DND-41 (cell line): ENCODE results near the gene HKDC1.

Source experiments
- ATAC-seq: fragments of 200-7000 bp; cut with Tn5 transposase; 3 replicates; pipeline ENCODE4 v1.9.1; 2021; ENCODE audit warnings: low read depth; ENCODE audit not compliant: insufficient read depth
- DNase-seq: peaks from one replicate; pipeline ENCODE4 v3.0.0-alpha.2; 2020
- H2AFZ ChIP-seq: 2 replicates; pipeline ENCODE4 v1.6.0; 2012; ENCODE audit warnings: low read depth, low read length
- H3K27ac ChIP-seq: 2 replicates; pipeline ENCODE4 v1.5.1; 2012; ENCODE audit warnings: low read length, inconsistent platforms
- H3K27me3 ChIP-seq: fragments of 200-600 bp; sonication (generic); 2 replicates; pipeline ENCODE4 v1.6.0; 2012; ENCODE audit warnings: low read length, mild to moderate bottlenecking, inconsistent platforms; ENCODE audit not compliant: insufficient read depth, poor library complexity
- H3K36me3 ChIP-seq: 2 replicates; pipeline ENCODE4 v1.5.1; 2012; ENCODE audit warnings: low read length, inconsistent platforms; ENCODE audit not compliant: insufficient read depth
- H3K4me1 ChIP-seq: 2 replicates; pipeline ENCODE4 v1.5.1; 2012; ENCODE audit warnings: mild to moderate bottlenecking, low read length; ENCODE audit not compliant: insufficient read depth
- H3K4me2 ChIP-seq: 2 replicates; pipeline ENCODE4 v1.6.0; 2012; ENCODE audit warnings: mild to moderate bottlenecking, moderate library complexity, low read length, inconsistent platforms; ENCODE audit not compliant: insufficient read depth
- H3K4me3 ChIP-seq, 2 experiments: fragments of 200-600 bp in 1 of 2; shearing (Covaris generic) in 1 of 2; 2 replicates each; pipeline ENCODE4 v1.5.1; 2012 to 2016; ENCODE audit warnings: inconsistent platforms in 2 of 2, low read length in 2 of 2, mild to moderate bottlenecking in 2 of 2, low read depth in 1 of 2, moderate library complexity in 1 of 2
- H3K79me2 ChIP-seq: 2 replicates; pipeline ENCODE4 v1.6.0; 2012; ENCODE audit warnings: low read length, inconsistent platforms; ENCODE audit not compliant: insufficient read depth
- H3K9ac ChIP-seq: 2 replicates; pipeline ENCODE4 v1.6.0; 2012; ENCODE audit warnings: low read depth, mild to moderate bottlenecking, inconsistent platforms, low read length, moderate library complexity
- H3K9me3 ChIP-seq: 2 replicates; pipeline ENCODE4 v1.5.1; 2012; ENCODE audit warnings: low read length, moderate library complexity, mild to moderate bottlenecking, inconsistent platforms; ENCODE audit not compliant: insufficient read depth, severe bottlenecking
- H4K20me1 ChIP-seq: 2 replicates; pipeline ENCODE4 v1.6.0; 2012; ENCODE audit warnings: low read length; ENCODE audit not compliant: insufficient read depth
- CTCF ChIP-seq: IDR thresholded peaks from 2 replicates; pipeline ENCODE4 v1.5.1; 2012; ENCODE audit warnings: borderline replicate concordance, low read length, moderate library complexity, mild to moderate bottlenecking; ENCODE audit not compliant: poor library complexity, severe bottlenecking; ENCODE audit errors: extremely low read depth
- EZH2 ChIP-seq: IDR thresholded peaks from 3 replicates; pipeline ENCODE4 v1.6.1; 2012; ENCODE audit warnings: borderline replicate concordance, low read depth, mild to moderate bottlenecking, moderate library complexity, low read length, inconsistent platforms; ENCODE audit not compliant: severe bottlenecking

HKDC1 gene

GRCh38 chr10:69262292-69262751 lies 42.2 kb downstream of the HKDC1 start:
- Histone ChIP-seq H3K4me3 (no peak overlapping the region), H3K4me2 (no peak overlapping the region), H3K9me3 (no peaks in the 10 kb centered on the region), H2AFZ (no peak overlapping the region), H3K79me2 (no peaks in the 10 kb centered on the region), H4K20me1 (no peaks in the 10 kb centered on the region), H3K36me3 (no peaks in the 10 kb centered on the region), H3K27ac (no peak overlapping the region), H3K27me3 (peaks cover 25% of the 10 kb centered on the region), H3K9ac (no peak overlapping the region), H3K4me1 (no peaks in the 10 kb centered on the region)
- no peak for TF ChIP-seq EZH2
- TF ChIP-seq CTCF, result no peak
- DNase-seq (no peak), ATAC-seq (no peak)

GRCh38 chr10:69265521-69265920 lies 45.4 kb downstream of the HKDC1 start:
- ATAC-seq (no peak), DNase-seq (no peak)
- H3K4me2 ChIP-seq, result no peak overlapping the region
- no peak overlapping the region for H2AFZ ChIP-seq
- H3K36me3 ChIP-seq, result no peaks in the 10 kb centered on the region
- no peaks in the 10 kb centered on the region for H3K9me3 ChIP-seq
- peaks cover 20% of the 10 kb centered on the region for H3K27me3 ChIP-seq
- H3K79me2 ChIP-seq, result no peaks in the 10 kb centered on the region
- H3K4me3 ChIP-seq, result no peak overlapping the region
- no peak overlapping the region for H3K27ac ChIP-seq
- TF ChIP-seq EZH2, result no peak
- no peak for TF ChIP-seq CTCF
- no peaks in the 10 kb centered on the region for H4K20me1 ChIP-seq
- H3K9ac ChIP-seq, result no peak overlapping the region
- H3K4me1 ChIP-seq, result no peaks in the 10 kb centered on the region

GRCh38 chr10:69268761-69269416 lies 48.8 kb downstream of the HKDC1 start:
- Histone ChIP-seq H3K4me2 (no peak overlapping the region), H3K4me1 (no peaks in the 10 kb centered on the region), H3K9me3 (no peaks in the 10 kb centered on the region), H4K20me1 (no peaks in the 10 kb centered on the region), H3K4me3 (no peak overlapping the region), H3K27me3 (peaks cover 3% of the 10 kb centered on the region), H3K36me3 (no peaks in the 10 kb centered on the region), H2AFZ (no peak overlapping the region), H3K9ac (no peak overlapping the region), H3K27ac (no peak overlapping the region), H3K79me2 (no peaks in the 10 kb centered on the region)
- ATAC-seq (no peak), DNase-seq (no peak)
- TF ChIP-seq EZH2 (no peak), CTCF (no peak)
